Pulmonary artery endothelial cell (primary cell): ENCODE measurements around the gene TRIM10. TPM values are rescaled to one million over a fixed set of nuclear protein-coding genes. Genes with fewer than 3 reads are reported as not detected.
A peak's percentile ranks its signal among the peaks of the same experiment; 100 is the strongest.
"Not testable (repeated sequence)": the region's sequence is repeated elsewhere in the genome, so short reads cannot be mapped to it uniquely, and the experiment has no call there.

ENCODE experiments used
- DNase-seq: peaks from one replicate; pipeline ENCODE4 v3.0.0-alpha.2; 2011; ENCODE audit warnings: low read depth, low spot score
- total RNA-seq: library from RNA; depleted of rRNA; stranded (reverse); fragments of >200 nt; gene quantifications from 2 replicates; pipeline ENCODE4 v1.2.3, GENCODE V29; 2014

The TRIM10 gene
- total RNA-seq, 1 donor from 2014 or later: not detected

GRCh38 chr6:30154709-30155519 is 6.1 kb downstream of the TRIM10 start:
- DNase-seq: no peak

- no peak for DNase-seq
Measured at GRCh38 chr6:30154061-30154460, 7.0 kb downstream of the TRIM10 start.

GRCh38 chr6:30152910-30153610 is 8.0 kb downstream of the TRIM10 start:
- no peak for DNase-seq

- DNase-seq: no peak
Measured at GRCh38 chr6:30152016-30152673, 8.9 kb downstream of the TRIM10 start.

- DNase-seq: no peak
Measured at GRCh38 chr6:30151580-30151979, 9.4 kb downstream of the TRIM10 start.

GRCh38 chr6:30150671-30151395 is 10.2 kb downstream of the TRIM10 start:
- DNase-seq: no peak

- DNase-seq: no peak
Measured at GRCh38 chr6:30149858-30150550, 11.0 kb downstream of the TRIM10 start.

GRCh38 chr6:30149234-30149633 is 11.8 kb downstream of the TRIM10 start:
- no peak for DNase-seq

- DNase-seq: no peak
Measured at GRCh38 chr6:30147096-30147495, 13.9 kb downstream of the TRIM10 start.

GRCh38 chr6:30145818-30146217 is 15.2 kb downstream of the TRIM10 start:
- DNase-seq: no peak

GRCh38 chr6:30144811-30145210 is 16.2 kb downstream of the TRIM10 start:
- no peak for DNase-seq

GRCh38 chr6:30143780-30144179 is 17.2 kb downstream of the TRIM10 start:
- no peak for DNase-seq

- DNase-seq: no peak
Measured at GRCh38 chr6:30142665-30143064, 18.3 kb downstream of the TRIM10 start.

GRCh38 chr6:30140240-30140639 is 20.8 kb downstream of the TRIM10 start:
- not testable (repeated sequence) for DNase-seq

- DNase-seq: no peak
Measured at GRCh38 chr6:30136570-30137286, 24.3 kb downstream of the TRIM10 start.

GRCh38 chr6:30135757-30136156 is 25.3 kb downstream of the TRIM10 start, which contains the start of gene TRIM40:
Gene TRIM40 (plus strand): TSS chr6:30136140. CDS start chr6:30137037, 897 bp downstream.
- DNase-seq: no peak

GRCh38 chr6:30135147-30135546 is 25.9 kb downstream of the TRIM10 start:
- DNase-seq: no peak

GRCh38 chr6:30131947-30132497 is 29.0 kb downstream of the TRIM10 start:
- DNase-seq: no peak

GRCh38 chr6:30130887-30131862 is 29.8 kb downstream of the TRIM10 start:
- peak; percentile 65 for DNase-seq
